ENCODE measurements around the gene PLEKHH3.

PLEKHH3 gene

GRCh38 chr17:42676424-42677011, at the start of gene PLEKHH3:
TSS of gene PLEKHH3 (minus strand) at chr17:42676994. CDS start at chr17:42676563, 431 bp downstream.
- DNase-seq = no peak

GRCh38 chr17:42725143-42725542, 48.3 kb upstream of the PLEKHH3 start:
- DNase-seq = no peak

GRCh38 chr17:42723636-42724035, 46.8 kb upstream of the PLEKHH3 start:
- no peak for DNase-seq

- DNase-seq = peak; percentile 76
Observed at GRCh38 chr17:42720996-42721583, 44.3 kb upstream of the PLEKHH3 start.

GRCh38 chr17:42709561-42709960, 32.8 kb upstream of the PLEKHH3 start:
- no peak for DNase-seq

GRCh38 chr17:42708588-42708987, 31.8 kb upstream of the PLEKHH3 start:
- DNase-seq = no peak

GRCh38 chr17:42706732-42707131, 29.9 kb upstream of the PLEKHH3 start:
- peak; percentile 70 for DNase-seq

- no peak for DNase-seq
Observed at GRCh38 chr17:42704837-42705494, 28.2 kb upstream of the PLEKHH3 start.

GRCh38 chr17:42704490-42704836, 27.7 kb upstream of the PLEKHH3 start:
- DNase-seq = no peak

GRCh38 chr17:42702446-42702845, 25.7 kb upstream of the PLEKHH3 start:
- no peak for DNase-seq

GRCh38 chr17:42700586-42701289, 23.9 kb upstream of the PLEKHH3 start:
- DNase-seq = no peak

- no peak for DNase-seq
Observed at GRCh38 chr17:42699415-42699740, 22.6 kb upstream of the PLEKHH3 start.

GRCh38 chr17:42698736-42699414, 22.1 kb upstream of the PLEKHH3 start:
- DNase-seq = no peak

GRCh38 chr17:42697108-42697811, 20.5 kb upstream of the PLEKHH3 start:
- DNase-seq = no peak

GRCh38 chr17:42695500-42695899, 18.7 kb upstream of the PLEKHH3 start:
- no peak for DNase-seq

GRCh38 chr17:42694524-42694923, 17.7 kb upstream of the PLEKHH3 start:
- DNase-seq = no peak

- DNase-seq = no peak
Observed at GRCh38 chr17:42692489-42692888, 15.7 kb upstream of the PLEKHH3 start.

- no peak for DNase-seq
Observed at GRCh38 chr17:42691021-42691545, 14.3 kb upstream of the PLEKHH3 start.

- DNase-seq = no peak
Observed at GRCh38 chr17:42690596-42690995, 13.8 kb upstream of the PLEKHH3 start.

- DNase-seq = no peak
Observed at GRCh38 chr17:42687707-42688320, 11.0 kb upstream of the PLEKHH3 start.

- no peak for DNase-seq
Observed at GRCh38 chr17:42686520-42687128, 9.8 kb upstream of the PLEKHH3 start.

- DNase-seq = no peak
Observed at GRCh38 chr17:42685831-42686230, 9.0 kb upstream of the PLEKHH3 start.
